Endothelial cell of umbilical vein (primary cell): Measurements from ENCODE around the gene GNE. TPM values are rescaled to one million over a fixed set of nuclear protein-coding genes. Genes with fewer than 3 reads are reported as not detected.

Experiments used
- BruUV-seq: library from RNA; stranded (reverse); fragments of 400-500 nt; replicated peaks from 2 replicates; lab custom pipeline; 2021; lab: Mats Ljungman, UMichigan
- CTCF ChIA-PET: fragments of 300-600, 350-600 bp; sonication (Branson Sonifier 250); formaldehyde crosslinking; loops from one replicate; lab custom pipeline; 2021; ENCODE audit warnings: antibody characterized with exemption, inconsistent platforms; lab: Charles Lee
- POLR2A ChIA-PET: fragments of 300-600, 350-600 bp; sonication (Branson Sonifier 250); formaldehyde crosslinking; loops from one replicate; lab custom pipeline; 2021; ENCODE audit warnings: antibody characterized with exemption, inconsistent platforms; lab: Charles Lee
- DNase-seq: peaks from one replicate; pipeline ENCODE4 v3.0.0-alpha.2; 2011; ENCODE audit warnings: low read depth, low spot score
- FAIRE-seq: peaks from 2 replicates; lab custom pipeline; 2011; peaks lifted over from hg19 to GRCh38; lab: Jason Lieb, UNC
- H2AFZ ChIP-seq: 2 replicates; pipeline ENCODE4 v1.6.0; 2012; ENCODE audit warnings: low read depth, low read length, control low read depth, inconsistent platforms
- H3K27ac ChIP-seq: 2 replicates; pipeline ENCODE4 v1.5.1; 2011; ENCODE audit warnings: low read depth, mild to moderate bottlenecking, control low read depth, low read length, moderate library complexity; ENCODE audit not compliant: insufficient read depth
- H3K27me3 ChIP-seq, 2 experiments: 2 replicates each; pipeline versions ENCODE4 v1.6.0 to v1.6.1; 2011; ENCODE audit warnings: low read length in 2 of 2, mixed read lengths in 1 of 2; ENCODE audit not compliant: control insufficient read depth in 2 of 2, insufficient read depth in 2 of 2
- H3K36me3 ChIP-seq, 2 experiments: 2 replicates in 1 of 2; 3 replicates in 1 of 2; pipeline ENCODE4 v1.5.1; 2011; ENCODE audit warnings: low read length in 2 of 2, mild to moderate bottlenecking in 1 of 2, moderate library complexity in 1 of 2; ENCODE audit not compliant: control insufficient read depth in 2 of 2, insufficient read depth in 2 of 2; ENCODE audit errors: extremely low read depth in 1 of 2
- H3K4me1 ChIP-seq: 3 replicates; pipeline ENCODE4 v1.5.1; 2011; ENCODE audit warnings: mild to moderate bottlenecking, low read length; ENCODE audit not compliant: control insufficient read depth, insufficient read depth; ENCODE audit errors: extremely low read depth
- H3K4me2 ChIP-seq: 2 replicates; pipeline ENCODE4 v1.6.1; 2011; ENCODE audit warnings: low read length, control low read depth, mixed read lengths; ENCODE audit not compliant: insufficient read depth
- H3K4me3 ChIP-seq, 3 experiments: fragments of 200-600 bp in 1 of 3; sonication (generic), shearing (Covaris generic) in 1 of 3; replicated peaks in 1 of 3; 2 replicates each; pipeline ENCODE4 v1.5.1; 2011 to 2016; ENCODE audit warnings: control low read depth in 3 of 3, low read length in 3 of 3, mild to moderate bottlenecking in 2 of 3, inconsistent platforms in 1 of 3, low read depth in 1 of 3, moderate library complexity in 1 of 3; ENCODE audit not compliant: insufficient read depth in 1 of 3
- H3K79me2 ChIP-seq: 2 replicates; pipeline ENCODE4 v1.6.0; 2012; ENCODE audit warnings: low read length, inconsistent platforms; ENCODE audit not compliant: control insufficient read depth, insufficient read depth
- H3K9ac ChIP-seq: replicated peaks from 2 replicates; pipeline ENCODE3; 2011; ENCODE audit warnings: low read length, control low read depth; ENCODE audit not compliant: insufficient read depth; ENCODE audit errors: extremely low read depth
- H3K9me1 ChIP-seq: replicated peaks from 3 replicates; pipeline ENCODE4 v1.6.0; 2011; ENCODE audit warnings: mild to moderate bottlenecking, low read length; ENCODE audit not compliant: control insufficient read depth, insufficient read depth; ENCODE audit errors: extremely low read depth
- H3K9me3 ChIP-seq: replicated peaks from 2 replicates; pipeline ENCODE4 v1.5.1; 2012; ENCODE audit warnings: low read length, inconsistent platforms; ENCODE audit not compliant: control insufficient read depth, insufficient read depth
- H4K20me1 ChIP-seq: replicated peaks from 2 replicates; pipeline ENCODE3; 2011; ENCODE audit warnings: mild to moderate bottlenecking, low read length; ENCODE audit not compliant: control insufficient read depth, insufficient read depth; ENCODE audit errors: extremely low read depth
- FOS ChIP-seq: IDR thresholded peaks from 2 replicates; pipeline ENCODE4 v1.6.1; 2011; ENCODE audit warnings: mild to moderate bottlenecking, low read length, moderate library complexity, borderline replicate concordance; ENCODE audit not compliant: insufficient read depth
- MYC ChIP-seq: IDR thresholded peaks from one replicate; pipeline ENCODE4 v1.6.1; 2011; ENCODE audit warnings: mild to moderate bottlenecking, low read depth, low read length
- dilution Hi-C: fragments of 300-500 bp; cut with MboI; formaldehyde crosslinking; loops from one replicate; pipeline ENCODE4 v1.15.0; 2019; ENCODE audit warnings: low sequenced_read_pairs; ENCODE audit not compliant: extremely low pct_ligation_motif_present
- intact Hi-C: fragments of 100-400 bp; cut with micrococcal nuclease; formaldehyde crosslinking; loops from one replicate; pipeline ENCODE4 v1.10.0; 2022
- polyA plus RNA-seq, 4 experiments: library from polyadenylated mRNA; depleted of rRNA in 3 of 4; stranded (reverse) in 3 of 4; unstranded in 1 of 4; fragments of >200 nt; gene quantifications; 2 replicates each; pipeline versions ENCODE4 v1.2.1 to v1.2.3, GENCODE V29; 2011 to 2012; ENCODE audit warnings: missing spikeins in 1 of 4
- total RNA-seq: library from RNA; stranded (reverse); gene quantifications from 2 replicates; pipeline ENCODE4 v1.2.3, GENCODE V29; 2021
- TF ChIP-seq, protein P1 (sequence below), 2 donors: IDR thresholded peaks; 1 replicate in 1 of 2; 2 replicates in 1 of 2; pipeline ENCODE4 v1.5.1; 2011; ENCODE audit warnings: low read length in 2 of 2, mild to moderate bottlenecking in 2 of 2, moderate library complexity in 2 of 2, control low read depth in 1 of 2, inconsistent platforms in 1 of 2, low read depth in 1 of 2; ENCODE audit not compliant: insufficient read depth in 1 of 2; ENCODE audit errors: extremely low read depth in 1 of 2
- TF ChIP-seq, protein P2 (sequence below): IDR thresholded peaks from 2 replicates; pipeline ENCODE4 v1.6.1; 2011; ENCODE audit not compliant: insufficient read depth, insufficient read length

GNE gene
- total and polyA plus RNA-seq, 2 donors (not counting 3 experiments of a cell fraction or from before 2014, with no cell fraction given), result 8.5 to 11.4 TPM

DNA sequence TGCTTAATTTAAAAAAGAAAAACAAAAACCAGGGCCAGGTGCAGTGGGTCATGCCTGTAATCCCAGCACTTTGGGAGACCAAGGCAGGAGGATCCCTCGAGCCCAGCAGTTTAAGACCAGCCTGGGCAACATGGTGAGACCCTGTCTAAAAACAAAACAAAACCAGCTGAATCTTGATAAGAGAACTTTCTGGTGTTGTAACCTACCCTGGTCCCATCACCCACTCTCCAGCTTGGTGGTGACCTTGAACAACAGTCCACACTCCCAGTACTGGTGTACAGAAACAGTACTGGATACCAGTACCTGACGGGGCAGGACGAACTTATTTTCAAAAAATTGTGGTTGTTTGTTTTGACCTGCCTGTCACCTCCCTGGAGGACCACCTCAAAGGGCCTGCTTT, 36.6 kb downstream of the GNE start:
- Histone ChIP-seq H2AFZ (no peak overlapping the region), H3K9ac (no peak overlapping the region), H3K9me3 (no peaks in the 10 kb centered on the region), H3K27me3 (no peaks in the 10 kb centered on the region), H3K79me2 (peaks cover 5% of the 10 kb centered on the region), H3K27ac (no peak overlapping the region), H3K4me2 (no peak overlapping the region), H3K4me1 (peaks cover 3% of the 10 kb centered on the region), H3K4me3 (no peak overlapping the region), H3K36me3 (peaks cover 28 to 32% of the 10 kb centered on the region in 2 experiments), H3K9me1 (no peaks in the 10 kb centered on the region), H4K20me1 (no peaks in the 10 kb centered on the region)
- BruUV-seq, result no TSS peak
- DNase-seq (no peak), FAIRE-seq (no peak)
- dilution Hi-C loops (no loop called here), intact Hi-C loops (no loop called here)
- TF ChIP-seq, protein P1, sequence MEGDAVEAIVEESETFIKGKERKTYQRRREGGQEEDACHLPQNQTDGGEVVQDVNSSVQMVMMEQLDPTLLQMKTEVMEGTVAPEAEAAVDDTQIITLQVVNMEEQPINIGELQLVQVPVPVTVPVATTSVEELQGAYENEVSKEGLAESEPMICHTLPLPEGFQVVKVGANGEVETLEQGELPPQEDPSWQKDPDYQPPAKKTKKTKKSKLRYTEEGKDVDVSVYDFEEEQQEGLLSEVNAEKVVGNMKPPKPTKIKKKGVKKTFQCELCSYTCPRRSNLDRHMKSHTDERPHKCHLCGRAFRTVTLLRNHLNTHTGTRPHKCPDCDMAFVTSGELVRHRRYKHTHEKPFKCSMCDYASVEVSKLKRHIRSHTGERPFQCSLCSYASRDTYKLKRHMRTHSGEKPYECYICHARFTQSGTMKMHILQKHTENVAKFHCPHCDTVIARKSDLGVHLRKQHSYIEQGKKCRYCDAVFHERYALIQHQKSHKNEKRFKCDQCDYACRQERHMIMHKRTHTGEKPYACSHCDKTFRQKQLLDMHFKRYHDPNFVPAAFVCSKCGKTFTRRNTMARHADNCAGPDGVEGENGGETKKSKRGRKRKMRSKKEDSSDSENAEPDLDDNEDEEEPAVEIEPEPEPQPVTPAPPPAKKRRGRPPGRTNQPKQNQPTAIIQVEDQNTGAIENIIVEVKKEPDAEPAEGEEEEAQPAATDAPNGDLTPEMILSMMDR (IDR thresholded peaks at IDR 0.05; ENCODE audit: extremely low read depth in 1 of 2, insufficient read depth in 1 of 2, low read depth in 1 of 2, low read length in 2 of 2), result no peak
- ChIA-PET POLR2A (no interaction called here), CTCF (interaction anchor here (1.5 kb wide), 1 partner anchor 107 kb away, joined by 6 read pairs; no protein-coding TSS in a partner anchor)

DNA sequence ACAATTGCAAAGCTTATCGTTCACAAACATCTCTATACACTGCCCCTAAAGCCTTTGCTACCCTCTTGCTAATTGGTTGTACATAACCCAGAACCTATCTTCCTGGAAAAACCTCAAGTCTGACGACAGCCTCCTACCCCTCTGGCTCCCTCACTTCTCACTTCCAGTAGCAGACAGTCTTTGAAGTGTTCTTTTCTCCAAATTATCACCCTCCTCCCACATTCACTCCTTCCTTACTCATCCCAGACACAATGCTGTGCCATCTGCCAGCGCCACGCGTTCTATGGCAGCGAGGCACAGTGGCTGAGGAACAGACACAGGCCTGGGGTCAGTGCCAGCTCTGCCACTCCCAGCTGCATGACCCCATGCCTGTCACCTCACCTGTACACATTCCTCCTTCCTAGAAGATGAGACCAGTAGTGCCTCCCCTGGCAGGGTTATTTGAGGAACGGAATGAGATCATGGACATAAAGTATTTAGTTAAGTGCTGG, 39.8 kb downstream of the GNE start:
- DNase-seq, result no peak
- BruUV-seq, result no TSS peak

More for the DNA sequence above, 39.8 kb downstream of the GNE start:
- Histone ChIP-seq H3K36me3 (peaks cover 25 to 31% of the 10 kb centered on the region in 2 experiments), H3K9ac (no peak overlapping the region), H3K79me2 (peaks cover 12% of the 10 kb centered on the region), H3K9me1 (no peaks in the 10 kb centered on the region), H3K27me3 (no peaks in the 10 kb centered on the region), H3K4me3 (no peak overlapping the region), H4K20me1 (no peaks in the 10 kb centered on the region), H2AFZ (no peak overlapping the region), H3K9me3 (no peaks in the 10 kb centered on the region), H3K27ac (no peak overlapping the region), H3K4me2 (no peak overlapping the region), H3K4me1 (peaks cover 6% of the 10 kb centered on the region)
- ChIA-PET POLR2A (no interaction called here), CTCF (interaction anchor here (1.3 kb wide), 1 partner anchor 14 kb away, joined by 4 read pairs; no protein-coding TSS in a partner anchor)
- dilution Hi-C loops (no loop called here), intact Hi-C loops (no loop called here)
- no peak for FAIRE-seq
- TF ChIP-seq MYC (no peak), FOS (no peak)
- TF ChIP-seq, protein P2, sequence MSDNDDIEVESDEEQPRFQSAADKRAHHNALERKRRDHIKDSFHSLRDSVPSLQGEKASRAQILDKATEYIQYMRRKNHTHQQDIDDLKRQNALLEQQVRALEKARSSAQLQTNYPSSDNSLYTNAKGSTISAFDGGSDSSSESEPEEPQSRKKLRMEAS, result no peak
